NCI-H345 (cell line): ENCODE results near the gene PRRC2A.

Experiments used
- DNase-seq: peaks from one replicate; lab custom pipeline; 2025; lab: John Stamatoyannopoulos, UW

PRRC2A gene

GRCh38 chr6:31666337-31666965 lies 45.9 kb downstream of the PRRC2A start:
- DNase-seq: no peak

DNA sequence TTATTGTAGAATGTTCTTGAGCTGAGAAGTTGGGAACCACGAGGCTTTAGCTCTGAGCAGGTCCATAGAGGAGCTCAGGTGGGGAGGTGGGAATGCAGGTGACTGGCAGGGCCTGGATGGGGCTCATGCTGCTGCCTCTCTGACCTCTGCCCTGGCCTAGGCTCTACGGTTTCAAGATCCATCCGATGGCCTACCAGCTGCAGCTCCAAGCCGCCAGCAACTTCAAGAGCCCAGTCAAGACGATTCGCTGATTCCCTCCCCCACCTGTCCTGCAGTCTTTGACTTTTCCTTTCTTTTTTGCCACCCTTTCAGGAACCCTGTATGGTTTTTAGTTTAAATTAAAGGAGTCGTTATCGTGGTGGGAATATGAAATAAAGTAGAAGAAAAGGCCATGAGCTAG lies 49.2 kb downstream of the PRRC2A start, which contains the start of gene LY6G5B:
TSS of gene LY6G5B (plus strand) at position 301 of the 400 bp plus-strand sequence. CDS start 975 bp downstream, outside the sequence.
- no peak for DNase-seq

DNA sequence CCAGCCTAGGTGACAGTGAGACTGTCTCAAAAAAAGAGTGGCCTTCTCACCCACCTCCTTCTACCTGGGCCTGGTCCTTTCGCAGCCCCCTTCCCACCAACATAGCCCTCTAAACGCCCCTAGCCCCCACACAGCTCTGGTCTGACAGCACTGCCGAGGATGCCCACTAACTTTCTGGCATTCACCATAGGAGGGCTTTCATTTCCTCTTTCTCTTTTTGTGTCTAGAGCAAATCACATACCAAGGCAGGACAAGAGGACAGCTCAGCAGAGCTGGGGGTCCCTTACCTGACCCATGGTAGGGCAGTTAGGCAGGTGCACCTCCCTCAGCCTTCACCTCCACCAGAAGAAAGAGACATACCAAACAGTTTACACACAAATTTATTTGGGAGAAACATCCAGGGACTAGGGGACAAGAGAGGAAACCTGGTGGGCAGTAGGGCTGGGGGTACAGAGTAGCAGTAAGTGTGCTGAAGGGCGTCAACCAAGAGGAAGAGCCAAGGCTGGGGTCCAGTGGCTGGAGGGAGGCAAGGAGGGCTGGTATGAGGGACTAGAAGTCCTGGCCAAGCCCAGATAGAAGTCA lies 55.9 kb downstream of the PRRC2A start:
- no peak for DNase-seq

DNA sequence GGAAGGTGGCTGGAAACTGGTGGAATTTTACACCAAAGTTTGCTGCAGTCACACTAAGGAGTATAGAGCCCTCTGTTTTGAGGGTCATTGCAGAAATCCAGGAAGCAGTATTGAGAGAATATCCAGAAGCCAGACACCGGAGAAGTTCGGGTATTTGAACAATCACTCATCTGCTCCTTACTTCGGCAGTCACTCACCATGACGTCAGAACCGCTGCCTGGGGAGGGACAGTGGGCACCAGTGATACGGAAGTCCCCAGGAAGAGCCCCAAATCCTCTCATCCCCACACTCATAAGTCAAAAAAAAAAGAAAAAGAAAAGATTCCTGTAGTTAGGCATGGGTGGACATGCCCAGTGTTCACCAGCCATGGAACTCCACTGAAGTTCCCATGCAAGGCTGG lies 56.4 kb downstream of the PRRC2A start:
- no peak for DNase-seq

DNA sequence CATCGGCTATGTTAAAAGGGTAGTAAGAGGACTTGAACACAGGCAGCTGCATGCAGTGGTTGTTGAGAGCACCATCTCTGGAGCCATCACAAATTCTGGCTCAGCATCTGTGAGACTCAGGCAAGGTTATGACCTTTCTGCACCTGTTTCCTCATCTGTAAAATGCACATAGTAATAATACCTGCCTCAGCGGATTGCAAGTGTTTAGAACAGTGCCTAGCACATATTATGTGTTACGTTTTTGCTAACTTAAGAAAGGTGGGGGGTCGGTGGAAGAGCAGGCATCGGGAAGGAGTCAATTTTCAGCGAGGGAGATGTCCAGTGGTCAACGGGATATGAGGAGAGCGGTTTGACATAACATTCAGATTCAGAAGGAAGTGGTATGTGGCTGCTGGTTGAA lies 57.4 kb downstream of the PRRC2A start:
- no peak for DNase-seq

- peak; percentile 68 for DNase-seq
These were observed 60.0 kb downstream of the PRRC2A start, which contains the start of gene LY6G5C for GRCh38 chr6:31680226-31681134. LY6G5C (minus strand) TSS chr6:31681067; CDS start chr6:31680373, 694 bp downstream.

GRCh38 chr6:31681135-31681671 lies 60.7 kb downstream of the PRRC2A start:
- DNase-seq: peak; percentile 61

DNA sequence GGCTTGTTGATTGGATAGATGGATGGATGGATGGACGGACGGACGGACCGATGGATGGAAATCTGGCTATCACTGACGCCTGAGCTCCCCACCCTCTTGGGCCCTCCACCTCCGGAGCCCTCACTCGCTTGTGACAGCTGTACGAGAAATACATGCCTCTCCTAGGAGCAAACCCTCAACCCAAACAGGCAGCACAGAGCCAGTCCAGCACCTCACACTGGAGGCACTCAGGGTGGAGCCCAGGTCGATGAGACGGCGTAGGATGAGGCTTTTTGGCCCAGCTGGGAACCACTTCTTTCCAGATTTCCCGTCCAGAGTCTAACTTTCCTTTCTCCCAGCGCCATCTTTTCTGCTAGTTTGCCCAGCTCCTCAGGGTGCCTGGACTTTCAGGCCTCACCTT lies 63.1 kb downstream of the PRRC2A start:
- DNase-seq: no peak

- no peak for DNase-seq
These were observed 66.0 kb downstream of the PRRC2A start for GRCh38 chr6:31686483-31686882.

- DNase-seq: no peak
These were observed 66.8 kb downstream of the PRRC2A start for GRCh38 chr6:31687321-31687720.
